HEK293 (cell line): ENCODE data around the gene CDC20.

Source experiments
- BCL11B ChIP-seq: fragments of 450-650 bp; formaldehyde crosslinking; IDR thresholded peaks from 2 replicates; pipeline ENCODE4 v1.5.1; 2016; ENCODE audit warnings: low read depth, missing biosample characterization, missing genetic modification characterization
- EGR2 ChIP-seq: fragments of 450-650 bp; formaldehyde crosslinking; IDR thresholded peaks from 2 replicates; pipeline ENCODE4 v1.5.1; 2016; ENCODE audit warnings: low read depth, missing biosample characterization, missing genetic modification characterization
- FEZF1 ChIP-seq: fragments of 450-650 bp; formaldehyde crosslinking; IDR thresholded peaks from 2 replicates; pipeline ENCODE4 v1.5.1; 2016; ENCODE audit warnings: missing biosample characterization, missing genetic modification characterization
- KLF1 ChIP-seq: fragments of 450-650 bp; formaldehyde crosslinking; IDR thresholded peaks from 2 replicates; pipeline ENCODE4 v1.5.1; 2016; ENCODE audit warnings: missing biosample characterization, missing genetic modification characterization
- KLF7 ChIP-seq: fragments of 450-650 bp; formaldehyde crosslinking; IDR thresholded peaks from 2 replicates; pipeline ENCODE4 v1.5.1; 2016; ENCODE audit warnings: missing biosample characterization, missing genetic modification characterization, borderline replicate concordance
- MYNN ChIP-seq: fragments of 450-650 bp; formaldehyde crosslinking; IDR thresholded peaks from 2 replicates; pipeline ENCODE4 v1.5.1; 2016; ENCODE audit warnings: missing biosample characterization, missing genetic modification characterization, borderline replicate concordance
- PATZ1 ChIP-seq: fragments of 450-650 bp; formaldehyde crosslinking; IDR thresholded peaks from 2 replicates; pipeline ENCODE4 v1.5.1; 2016; ENCODE audit warnings: missing biosample characterization, missing genetic modification characterization
- PBX3 ChIP-seq: sonication (generic); formaldehyde crosslinking; IDR thresholded peaks from 2 replicates; pipeline ENCODE4 v1.8.1; 2022; ENCODE audit warnings: mild to moderate bottlenecking, moderate library complexity, missing genetic modification reagents
- REPIN1 ChIP-seq: fragments of 450-650 bp; formaldehyde crosslinking; IDR thresholded peaks from 2 replicates; pipeline ENCODE4 v1.5.1; 2017; ENCODE audit warnings: missing biosample characterization, missing genetic modification characterization, low read depth
- SP2 ChIP-seq: fragments of 450-650 bp; formaldehyde crosslinking; IDR thresholded peaks from 2 replicates; pipeline ENCODE4 v1.5.1; 2016; ENCODE audit warnings: missing biosample characterization, missing genetic modification characterization
- SP7 ChIP-seq: fragments of 450-650 bp; formaldehyde crosslinking; IDR thresholded peaks from 2 replicates; pipeline ENCODE4 v1.5.1; 2016; ENCODE audit warnings: missing biosample characterization, missing genetic modification characterization
- ZBTB11 ChIP-seq: fragments of 450-650 bp; formaldehyde crosslinking; conservative IDR thresholded peaks from 2 replicates; pipeline ENCODE4 v1.5.1; 2016; ENCODE audit warnings: low read depth, missing biosample characterization, missing genetic modification characterization
- ZBTB20 ChIP-seq: fragments of 450-650 bp; formaldehyde crosslinking; IDR thresholded peaks from 2 replicates; pipeline ENCODE4 v1.5.1; 2016; ENCODE audit warnings: missing biosample characterization, missing genetic modification characterization
- ZBTB48 ChIP-seq: fragments of 450-650 bp; formaldehyde crosslinking; IDR thresholded peaks from 2 replicates; pipeline ENCODE4 v1.5.1; 2016; ENCODE audit warnings: missing biosample characterization, missing genetic modification characterization
- ZFP41 ChIP-seq: fragments of 450-650 bp; formaldehyde crosslinking; IDR thresholded peaks from 2 replicates; pipeline ENCODE4 v1.5.1; 2016; ENCODE audit warnings: missing biosample characterization, missing genetic modification characterization, borderline replicate concordance
- ZNF10 ChIP-seq: fragments of 450-650 bp; formaldehyde crosslinking; IDR thresholded peaks from 2 replicates; pipeline ENCODE4 v1.5.1; 2017; ENCODE audit warnings: missing biosample characterization, missing genetic modification characterization
- ZNF121 ChIP-seq: fragments of 450-650 bp; formaldehyde crosslinking; IDR thresholded peaks from 2 replicates; pipeline ENCODE4 v1.5.1; 2016; ENCODE audit warnings: missing biosample characterization, missing genetic modification characterization
- ZNF266 ChIP-seq: fragments of 450-650 bp; formaldehyde crosslinking; IDR thresholded peaks from 2 replicates; pipeline ENCODE4 v1.5.1; 2016; ENCODE audit warnings: missing biosample characterization, missing genetic modification characterization, low read depth
- ZNF292 ChIP-seq: fragments of 450-650 bp; formaldehyde crosslinking; IDR thresholded peaks from 2 replicates; pipeline ENCODE4 v1.5.1; 2016; ENCODE audit warnings: low read depth, missing biosample characterization, missing genetic modification characterization, borderline replicate concordance
- ZNF324 ChIP-seq: fragments of 450-650 bp; formaldehyde crosslinking; IDR thresholded peaks from 2 replicates; pipeline ENCODE4 v1.5.1; 2016; ENCODE audit warnings: missing biosample characterization, missing genetic modification characterization
- ZNF335 ChIP-seq: fragments of 450-650 bp; formaldehyde crosslinking; conservative IDR thresholded peaks from 2 replicates; pipeline ENCODE4 v1.5.1; 2016; ENCODE audit warnings: missing biosample characterization, missing genetic modification characterization
- ZNF518A ChIP-seq: fragments of 450-650 bp; formaldehyde crosslinking; conservative IDR thresholded peaks from 2 replicates; pipeline ENCODE4 v1.5.1; 2016; ENCODE audit warnings: low read depth, missing biosample characterization, missing genetic modification characterization
- ZNF610 ChIP-seq: fragments of 450-650 bp; formaldehyde crosslinking; IDR thresholded peaks from 2 replicates; pipeline ENCODE4 v1.5.1; 2016; ENCODE audit warnings: missing biosample characterization, missing genetic modification characterization, borderline replicate concordance
- ZNF629 ChIP-seq: fragments of 450-650 bp; formaldehyde crosslinking; IDR thresholded peaks from 2 replicates; pipeline ENCODE4 v1.5.1; 2017; ENCODE audit warnings: missing biosample characterization, missing genetic modification characterization
- ZNF692 ChIP-seq: fragments of 450-650 bp; formaldehyde crosslinking; IDR thresholded peaks from 2 replicates; pipeline ENCODE4 v1.5.1; 2016; ENCODE audit warnings: missing biosample characterization, missing genetic modification characterization
- ZSCAN23 ChIP-seq: fragments of 450-650 bp; formaldehyde crosslinking; IDR thresholded peaks from 2 replicates; pipeline ENCODE4 v1.5.1; 2016; ENCODE audit warnings: missing biosample characterization, missing genetic modification characterization

The CDC20 gene

GRCh38 chr1:43348809-43349593 lies 9.8 kb upstream of the CDC20 start (continued):
- TF ChIP-seq ZBTB11 (tag by site-specific recombination) (peak; percentile 91), ZNF324 (tag by site-specific recombination) (0 out of 2 replicates have a peak, but pooled peaks have one; percentile 23), FEZF1 (peak; percentile 43; the same call in 1 of the 2 replicates), ZNF292 (tag by site-specific recombination) (no peak), KLF7 (tag by site-specific recombination) (peak; percentile 35; the same call in 1 of the 2 replicates), ZBTB20 (tag by site-specific recombination) (peak; percentile 54; the same call in 1 of the 2 replicates), SP2 (tag by site-specific recombination) (peak; percentile 84), ZBTB48 (peak; percentile 90), ZNF692 (tag by site-specific recombination) (peak; percentile 84), MYNN (tag by site-specific recombination) (0 out of 2 replicates have a peak, but pooled peaks have one; percentile 15), ZSCAN23 (tag by site-specific recombination) (no peak), ZNF10 (tag by site-specific recombination) (peak; percentile 18; the same call in 1 of the 2 replicates), REPIN1 (no peak), ZNF335 (peak; percentile 79), EGR2 (tag by site-specific recombination) (peak; percentile 100), ZNF266 (tag by site-specific recombination) (no peak), ZNF121 (tag by site-specific recombination) (peak; percentile 94), ZNF629 (tag by site-specific recombination) (peak; percentile 82), BCL11B (peak; percentile 66; the same call in 1 of the 2 replicates), ZNF610 (0 out of 2 replicates have a peak, but pooled peaks have one; percentile 21), ZFP41 (tag by site-specific recombination) (no peak), ZNF518A (tag by site-specific recombination) (no peak), SP7 (tag by site-specific recombination) (peak; percentile 42), KLF1 (tag by site-specific recombination) (peak; percentile 45), PBX3 (0 out of 2 replicates have a peak, but pooled peaks have one; percentile 19), PATZ1 (peak; percentile 56; the same call in 1 of the 2 replicates)
